K562 (cell line): ENCODE results near the gene ISG20. TPM values are rescaled to one million over a fixed set of nuclear protein-coding genes. Genes with fewer than 3 reads are reported as not detected.

Experiments used
- CTBP1 ChIP-seq: fragments of 450-650 bp; IDR thresholded peaks from 2 replicates; pipeline ENCODE4 v1.6.1; 2016; ENCODE audit warnings: borderline replicate concordance
- MGA ChIP-seq: fragments of 450-650 bp; IDR thresholded peaks from 2 replicates; pipeline ENCODE4 v1.6.1; 2016; ENCODE audit warnings: mild to moderate bottlenecking, moderate library complexity
- RBFOX2 ChIP-seq: fragments of 200-400 bp; formaldehyde crosslinking; IDR thresholded peaks from 2 replicates; pipeline ENCODE4 v1.6.1; 2017; ENCODE audit warnings: low read depth, mild to moderate bottlenecking, low read length, moderate library complexity
- ZBTB11 ChIP-seq, 3 experiments: fragments of 200-800 bp in 1 of 3; fragments of 250-450 bp in 1 of 3; fragments of 450-650 bp in 1 of 3; sonication (Bioruptor Pico) in 1 of 3; sonication (Bioruptor generic) in 1 of 3; formaldehyde crosslinking in 1 of 3; IDR thresholded peaks; 2 replicates each; pipeline versions ENCODE4 v1.6.1 to v1.8.0; 2016 to 2022; ENCODE audit warnings: mild to moderate bottlenecking in 2 of 3, missing genetic modification characterization in 2 of 3, missing compliant biosample characterization in 1 of 3, moderate library complexity in 1 of 3
- polyA plus RNA-seq, 8 experiments: library from polyadenylated mRNA; depleted of rRNA in 4 of 8; stranded (reverse) in 5 of 8; unstranded in 3 of 8; fragments of >200 nt; fragmentation: Nextera tagmentation in 2 of 8; fragmentation: Illumina TruSeq in 1 of 8; extraction: Ambion mirVana in 2 of 8; extraction: Trizol in 1 of 8; gene quantifications; 2 replicates each; pipeline versions ENCODE4 v1.2.1 to v1.2.3, GENCODE V29; 2011 to 2014; ENCODE audit warnings: inconsistent platforms in 1 of 8, missing spikeins in 1 of 8
- total RNA-seq, 7 experiments: library from RNA; depleted of rRNA in 6 of 7; stranded (reverse); fragments of >200 nt in 6 of 7; fragmentation: Illumina TruSeq in 2 of 7; extraction: Trizol in 2 of 7; gene quantifications; 2 replicates each; pipeline versions ENCODE4 v1.2.1 to v1.2.3, GENCODE V29; 2011 to 2021; ENCODE audit warnings: low replicate concordance in 1 of 7

The ISG20 gene
- total and polyA plus RNA-seq, 9 of the 15 experiments (the other 6 are each of a cell fraction or from before 2014, with no cell fraction given) = 0.06 to 2.1 (median 1.00) TPM

- TF ChIP-seq ZBTB11 (CRISPR knock-in tag; IDR thresholded peaks at IDR 0.05) = 0 out of 6 replicates have a peak, but pooled peaks of 1 of the 3 experiments have one; percentile 46
- peak; percentile 99 for TF ChIP-seq CTBP1
- peak; percentile 91 for TF ChIP-seq MGA
- TF ChIP-seq RBFOX2 = peak; percentile 90
These were observed at the start of gene ISG20 (continued) for GRCh38 chr15:88638626-88639372.
